WTC11 (cell line): Measurements from ENCODE around the gene TSKU.

Experiments
- E2F1 ChIP-seq: sonication (generic); formaldehyde crosslinking; IDR thresholded peaks from 2 replicates; pipeline ENCODE4 v1.8.0; 2022; ENCODE audit warnings: mild to moderate bottlenecking, missing genetic modification reagents
- HMGXB4 ChIP-seq: sonication (generic); formaldehyde crosslinking; IDR thresholded peaks from 2 replicates; pipeline ENCODE4 v1.8.1; 2023; ENCODE audit warnings: mild to moderate bottlenecking, moderate library complexity, missing genetic modification reagents
- KAT7 ChIP-seq: sonication (generic); formaldehyde crosslinking; IDR thresholded peaks from 2 replicates; pipeline ENCODE4 v1.8.1; 2023; ENCODE audit warnings: missing genetic modification reagents, mild to moderate bottlenecking, borderline replicate concordance
- NR2C2 ChIP-seq: sonication (generic); formaldehyde crosslinking; IDR thresholded peaks from 2 replicates; pipeline ENCODE4 v1.8.0; 2022; ENCODE audit warnings: mild to moderate bottlenecking, missing genetic modification reagents
- USF2 ChIP-seq: sonication (generic); formaldehyde crosslinking; IDR thresholded peaks from 2 replicates; pipeline ENCODE4 v1.8.1; 2023; ENCODE audit warnings: mild to moderate bottlenecking, missing genetic modification reagents, moderate library complexity
- ZNF121 ChIP-seq: sonication (generic); formaldehyde crosslinking; IDR thresholded peaks from 2 replicates; pipeline ENCODE4 v1.8.0; 2023; ENCODE audit warnings: missing genetic modification reagents
- ZNF416 ChIP-seq: fragments of 250-450 bp; sonication (Bioruptor Pico); IDR thresholded peaks from 2 replicates; pipeline ENCODE4 v1.9.0; 2021; ENCODE audit warnings: mild to moderate bottlenecking, inconsistent platforms
- TF ChIP-seq, protein P1 (sequence below): fragments of 200-600 bp; IDR thresholded peaks from 2 replicates; pipeline ENCODE4 v1.8.0; 2022; ENCODE audit warnings: antibody characterized with exemption
- TF ChIP-seq, protein P2 (sequence below): sonication (generic); formaldehyde crosslinking; IDR thresholded peaks from 2 replicates; pipeline ENCODE4 v1.8.1; 2022; ENCODE audit warnings: missing genetic modification reagents, borderline replicate concordance
- TF ChIP-seq, protein P3 (sequence below): sonication (generic); formaldehyde crosslinking; IDR thresholded peaks from 2 replicates; pipeline ENCODE4 v1.8.0; 2022; ENCODE audit warnings: mild to moderate bottlenecking, missing genetic modification reagents

DNA sequence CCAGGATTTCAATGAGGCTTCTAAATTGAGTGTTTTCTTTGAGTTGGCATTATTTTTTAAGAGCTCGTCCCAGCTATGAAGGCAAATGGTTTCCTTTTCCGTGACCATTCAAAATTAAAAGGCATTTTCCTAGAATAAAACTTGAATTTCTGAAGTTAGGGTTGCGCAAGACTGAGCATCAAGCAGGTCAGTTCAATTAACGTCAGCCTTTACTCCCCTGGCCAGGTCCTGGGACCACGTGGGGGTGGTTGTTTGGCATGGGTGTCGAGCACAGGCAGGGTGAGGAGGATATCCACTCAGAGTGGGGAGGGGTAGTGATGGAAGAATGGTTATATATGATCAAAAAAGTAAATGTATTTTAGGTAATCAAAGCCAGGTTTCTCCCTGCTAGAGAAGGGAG, 43.4 kb upstream of the TSKU start:
- TF ChIP-seq USF2 (CRISPR knock-in tag) (no peak), HMGXB4 (no peak), E2F1 (CRISPR knock-in tag) (no peak), ZNF121 (CRISPR knock-in tag) (no peak), KAT7 (CRISPR knock-in tag) (no peak), ZNF416 (CRISPR knock-in tag) (no peak), NR2C2 (CRISPR knock-in tag) (no peak)
- TF ChIP-seq, protein P1, sequence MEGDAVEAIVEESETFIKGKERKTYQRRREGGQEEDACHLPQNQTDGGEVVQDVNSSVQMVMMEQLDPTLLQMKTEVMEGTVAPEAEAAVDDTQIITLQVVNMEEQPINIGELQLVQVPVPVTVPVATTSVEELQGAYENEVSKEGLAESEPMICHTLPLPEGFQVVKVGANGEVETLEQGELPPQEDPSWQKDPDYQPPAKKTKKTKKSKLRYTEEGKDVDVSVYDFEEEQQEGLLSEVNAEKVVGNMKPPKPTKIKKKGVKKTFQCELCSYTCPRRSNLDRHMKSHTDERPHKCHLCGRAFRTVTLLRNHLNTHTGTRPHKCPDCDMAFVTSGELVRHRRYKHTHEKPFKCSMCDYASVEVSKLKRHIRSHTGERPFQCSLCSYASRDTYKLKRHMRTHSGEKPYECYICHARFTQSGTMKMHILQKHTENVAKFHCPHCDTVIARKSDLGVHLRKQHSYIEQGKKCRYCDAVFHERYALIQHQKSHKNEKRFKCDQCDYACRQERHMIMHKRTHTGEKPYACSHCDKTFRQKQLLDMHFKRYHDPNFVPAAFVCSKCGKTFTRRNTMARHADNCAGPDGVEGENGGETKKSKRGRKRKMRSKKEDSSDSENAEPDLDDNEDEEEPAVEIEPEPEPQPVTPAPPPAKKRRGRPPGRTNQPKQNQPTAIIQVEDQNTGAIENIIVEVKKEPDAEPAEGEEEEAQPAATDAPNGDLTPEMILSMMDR, result no peak
- TF ChIP-seq, protein P2, sequence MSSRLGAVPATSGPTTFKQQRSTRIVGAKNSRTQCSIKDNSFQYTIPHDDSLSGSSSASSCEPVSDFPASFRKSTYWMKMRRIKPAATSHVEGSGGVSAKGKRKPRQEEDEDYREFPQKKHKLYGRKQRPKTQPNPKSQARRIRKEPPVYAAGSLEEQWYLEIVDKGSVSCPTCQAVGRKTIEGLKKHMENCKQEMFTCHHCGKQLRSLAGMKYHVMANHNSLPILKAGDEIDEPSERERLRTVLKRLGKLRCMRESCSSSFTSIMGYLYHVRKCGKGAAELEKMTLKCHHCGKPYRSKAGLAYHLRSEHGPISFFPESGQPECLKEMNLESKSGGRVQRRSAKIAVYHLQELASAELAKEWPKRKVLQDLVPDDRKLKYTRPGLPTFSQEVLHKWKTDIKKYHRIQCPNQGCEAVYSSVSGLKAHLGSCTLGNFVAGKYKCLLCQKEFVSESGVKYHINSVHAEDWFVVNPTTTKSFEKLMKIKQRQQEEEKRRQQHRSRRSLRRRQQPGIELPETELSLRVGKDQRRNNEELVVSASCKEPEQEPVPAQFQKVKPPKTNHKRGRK (CRISPR knock-in tag), result no peak
- TF ChIP-seq, protein P3, sequence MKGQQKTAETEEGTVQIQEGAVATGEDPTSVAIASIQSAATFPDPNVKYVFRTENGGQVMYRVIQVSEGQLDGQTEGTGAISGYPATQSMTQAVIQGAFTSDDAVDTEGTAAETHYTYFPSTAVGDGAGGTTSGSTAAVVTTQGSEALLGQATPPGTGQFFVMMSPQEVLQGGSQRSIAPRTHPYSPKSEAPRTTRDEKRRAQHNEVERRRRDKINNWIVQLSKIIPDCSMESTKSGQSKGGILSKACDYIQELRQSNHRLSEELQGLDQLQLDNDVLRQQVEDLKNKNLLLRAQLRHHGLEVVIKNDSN (CRISPR knock-in tag), result no peak
